PC-3 (cell line): ENCODE measurements around the gene ACTR1B. TPM values are rescaled to one million over a fixed set of nuclear protein-coding genes. Genes with fewer than 3 reads are reported as not detected.
"Not testable (repeated sequence)": the region's sequence is repeated elsewhere in the genome, so short reads cannot be mapped to it uniquely, and the experiment has no call there.

Experiments
- ATAC-seq: fragments of 200-7000 bp; cut with Tn5 transposase; 2 replicates; pipeline ENCODE4 v1.9.1; 2020; ENCODE audit warnings: mild to moderate bottlenecking, moderate library complexity
- BruUV-seq: library from RNA; stranded (reverse); fragments of 400-500 nt; replicated peaks from 2 replicates; lab custom pipeline; 2021; lab: Mats Ljungman, UMichigan
- CTCF ChIA-PET: fragments of 300-600 bp; sonication (Branson Sonifier 250); formaldehyde crosslinking; loops from one replicate; lab custom pipeline; 2022; ENCODE audit warnings: antibody characterized with exemption; lab: Charles Lee
- POLR2A ChIA-PET: fragments of 300-600 bp; sonication (Branson Sonifier 250); formaldehyde crosslinking; loops from one replicate; lab custom pipeline; 2022; ENCODE audit warnings: antibody characterized with exemption; ENCODE audit not compliant: unreplicated experiment; lab: Charles Lee
- DNase-seq: peaks from one replicate; pipeline ENCODE4 v3.0.0-alpha.2; 2015
- H2AFZ ChIP-seq: fragments of 300-600 bp; sonication (generic); 2 replicates; pipeline ENCODE4 v1.6.0; 2016; ENCODE audit warnings: antibody characterized with exemption, low read length
- H3F3A ChIP-seq: fragments of 300-600 bp; sonication (generic); one replicate; pipeline ENCODE4 v1.6.0; 2017; ENCODE audit warnings: antibody characterized with exemption, low read length, control low read depth, mild to moderate bottlenecking; ENCODE audit not compliant: unreplicated experiment
- H3K27ac ChIP-seq: fragments of 300-600 bp; sonication (generic); 2 replicates; pipeline ENCODE4 v1.5.1; 2016; ENCODE audit warnings: mild to moderate bottlenecking, low read length
- H3K27me3 ChIP-seq: fragments of 300-600 bp; sonication (generic); 2 replicates; pipeline ENCODE4 v1.6.1; 2016; ENCODE audit warnings: low read length, mixed read lengths
- H3K36me3 ChIP-seq: fragments of 300-600 bp; sonication (generic); 2 replicates; pipeline ENCODE4 v1.6.1; 2016; ENCODE audit warnings: low read depth, mixed run types, low read length, mixed read lengths
- H3K4me1 ChIP-seq: fragments of 300-600 bp; sonication (generic); 2 replicates; pipeline ENCODE4 v1.5.1; 2016; ENCODE audit warnings: low read length; ENCODE audit not compliant: insufficient read depth
- H3K4me2 ChIP-seq: fragments of 300-600 bp; sonication (generic); 2 replicates; pipeline ENCODE4 v1.6.0; 2016; ENCODE audit warnings: low read length
- H3K4me3 ChIP-seq: fragments of 300-600 bp; sonication (generic); 2 replicates; pipeline ENCODE4 v1.5.1; 2016; ENCODE audit warnings: mild to moderate bottlenecking, low read length, mixed read lengths
- H3K79me2 ChIP-seq: fragments of 300-600 bp; sonication (generic); 2 replicates; pipeline ENCODE4 v1.6.1; 2017; ENCODE audit warnings: low read length, mixed read lengths
- H3K9ac ChIP-seq: fragments of 300-600 bp; sonication (generic); 2 replicates; pipeline ENCODE4 v1.6.0; 2016; ENCODE audit warnings: mild to moderate bottlenecking, low read length
- H3K9me2 ChIP-seq: fragments of 300-600 bp; sonication (generic); replicated peaks from 2 replicates; pipeline ENCODE4 v1.6.1; 2016; ENCODE audit warnings: mixed run types, low read length, mixed read lengths
- H3K9me3 ChIP-seq: fragments of 300-600 bp; sonication (generic); 2 replicates; pipeline ENCODE4 v1.6.1; 2016; ENCODE audit warnings: low read length, mixed read lengths
- H4K20me1 ChIP-seq: fragments of 300-600 bp; sonication (generic); 2 replicates; pipeline ENCODE4 v1.6.1; 2016; ENCODE audit warnings: low read length, mixed read lengths
- EZH2 ChIP-seq: fragments of 300-600 bp; sonication (generic); IDR thresholded peaks from one replicate; pipeline ENCODE4 v1.6.1; 2017; ENCODE audit warnings: antibody characterized with exemption, mild to moderate bottlenecking, low read length; ENCODE audit not compliant: unreplicated experiment
- EZH2phosphoT487 ChIP-seq: fragments of 300-600 bp; sonication (generic); IDR thresholded peaks from 2 replicates; pipeline ENCODE4 v1.6.1; 2018; ENCODE audit warnings: mild to moderate bottlenecking, antibody characterized with exemption, low read length, borderline replicate concordance
- intact Hi-C: fragments of 100-400 bp; cut with micrococcal nuclease; formaldehyde crosslinking; loops from 2 replicates; pipeline ENCODE4 v1.9.0; 2023
- total RNA-seq: library from RNA; depleted of rRNA; stranded (reverse); fragments of >200 nt; gene quantifications from 2 replicates; pipeline ENCODE4 v1.2.3, GENCODE V29; 2014
- TF ChIP-seq, protein P1 (sequence below): fragments of 300-600 bp; sonication (generic); conservative IDR thresholded peaks from 2 replicates; pipeline ENCODE4 v1.5.1; 2017; ENCODE audit warnings: antibody characterized with exemption, low read depth, mild to moderate bottlenecking, low read length

The ACTR1B gene
- total RNA-seq, 1 experiment from 2014 or later: 27.0 TPM

DNA sequence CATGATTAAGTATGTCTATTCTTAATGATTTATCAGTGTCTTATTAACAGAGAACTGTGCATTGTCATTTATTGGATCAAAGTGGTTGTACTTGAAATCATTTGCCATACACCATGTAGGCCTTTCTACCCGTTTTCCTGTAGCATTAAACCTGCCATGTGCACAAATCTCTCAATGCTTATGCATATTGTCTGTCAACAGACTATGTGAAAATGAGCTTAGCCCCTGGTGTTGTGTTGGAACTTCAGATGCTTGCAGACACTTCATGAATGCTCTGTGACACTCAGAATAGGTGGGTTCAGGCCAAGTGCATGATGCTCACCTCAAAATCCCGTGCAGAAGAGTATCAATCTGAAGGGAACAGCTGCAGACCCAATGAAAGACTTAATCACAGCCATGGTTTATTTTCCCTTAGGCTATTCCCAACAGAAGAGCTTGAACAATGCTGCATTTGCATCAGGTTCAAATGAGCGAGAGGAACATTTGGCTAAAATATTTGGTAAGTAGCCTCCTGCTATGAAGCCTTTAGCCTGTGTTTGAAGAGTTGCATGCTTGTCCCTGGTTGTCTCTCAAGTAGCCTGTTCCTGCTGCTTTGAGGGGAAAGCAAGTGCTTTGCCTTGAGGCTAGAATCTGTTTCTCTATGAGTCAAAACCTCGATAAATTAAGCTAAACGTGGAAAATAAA is 11.7 kb upstream of the ACTR1B start:
- Histone ChIP-seq H3K4me1 (no peaks in the 10 kb centered on the region), H3F3A (no peaks in the 10 kb centered on the region), H3K79me2 (no peaks in the 10 kb centered on the region), H3K4me2 (no peak overlapping the region), H3K9me2 (no peaks in the 10 kb centered on the region), H3K4me3 (no peak overlapping the region), H3K36me3 (no peaks in the 10 kb centered on the region), H3K27ac (no peak overlapping the region), H2AFZ (no peak overlapping the region), H3K9ac (no peak overlapping the region), H3K9me3 (no peaks in the 10 kb centered on the region), H4K20me1 (no peaks in the 10 kb centered on the region), H3K27me3 (no peaks in the 10 kb centered on the region)
- ATAC-seq (no peak), DNase-seq (no peak)
- ChIA-PET POLR2A (interaction anchor here (0.6 kb wide), 1 partner anchor 480 kb away, joined by 3 read pairs; no protein-coding TSS in a partner anchor), CTCF (interaction anchor here (0.6 kb wide), 1 partner anchor 12 kb away, joined by 3 read pairs; the partner anchor contains the start of gene ACTR1B)
- TF ChIP-seq EZH2: no peak
- TF ChIP-seq, protein P1, sequence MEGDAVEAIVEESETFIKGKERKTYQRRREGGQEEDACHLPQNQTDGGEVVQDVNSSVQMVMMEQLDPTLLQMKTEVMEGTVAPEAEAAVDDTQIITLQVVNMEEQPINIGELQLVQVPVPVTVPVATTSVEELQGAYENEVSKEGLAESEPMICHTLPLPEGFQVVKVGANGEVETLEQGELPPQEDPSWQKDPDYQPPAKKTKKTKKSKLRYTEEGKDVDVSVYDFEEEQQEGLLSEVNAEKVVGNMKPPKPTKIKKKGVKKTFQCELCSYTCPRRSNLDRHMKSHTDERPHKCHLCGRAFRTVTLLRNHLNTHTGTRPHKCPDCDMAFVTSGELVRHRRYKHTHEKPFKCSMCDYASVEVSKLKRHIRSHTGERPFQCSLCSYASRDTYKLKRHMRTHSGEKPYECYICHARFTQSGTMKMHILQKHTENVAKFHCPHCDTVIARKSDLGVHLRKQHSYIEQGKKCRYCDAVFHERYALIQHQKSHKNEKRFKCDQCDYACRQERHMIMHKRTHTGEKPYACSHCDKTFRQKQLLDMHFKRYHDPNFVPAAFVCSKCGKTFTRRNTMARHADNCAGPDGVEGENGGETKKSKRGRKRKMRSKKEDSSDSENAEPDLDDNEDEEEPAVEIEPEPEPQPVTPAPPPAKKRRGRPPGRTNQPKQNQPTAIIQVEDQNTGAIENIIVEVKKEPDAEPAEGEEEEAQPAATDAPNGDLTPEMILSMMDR: no peak
- no peak for TF ChIP-seq EZH2phosphoT487
- no TSS peak for BruUV-seq
- intact Hi-C loops: no loop called here

DNA sequence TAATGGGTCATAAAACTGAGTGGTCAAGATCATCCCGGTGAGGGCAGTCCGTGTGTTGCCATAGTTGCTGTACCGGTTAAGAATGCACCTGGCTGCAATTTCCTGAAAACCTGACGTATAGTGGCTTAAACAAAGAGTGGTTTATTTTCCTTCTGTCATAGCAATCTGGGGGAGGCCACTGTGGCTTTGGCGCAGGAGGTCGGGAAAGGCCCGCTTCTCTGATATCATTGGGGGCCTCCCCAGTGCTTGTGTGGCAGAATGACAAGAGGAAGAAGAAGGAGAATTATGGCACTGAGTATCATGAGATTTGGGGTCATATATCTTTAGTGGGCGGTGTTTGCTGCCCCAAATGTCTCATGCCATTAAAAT is 10.1 kb upstream of the ACTR1B start:
- Histone ChIP-seq H3K4me2 (no peak overlapping the region), H3K4me3 (no peak overlapping the region), H3F3A (no peaks in the 10 kb centered on the region), H4K20me1 (no peaks in the 10 kb centered on the region), H3K4me1 (no peaks in the 10 kb centered on the region), H3K79me2 (no peaks in the 10 kb centered on the region), H3K9me3 (no peaks in the 10 kb centered on the region), H3K9me2 (no peaks in the 10 kb centered on the region), H3K27ac (no peak overlapping the region), H3K27me3 (no peaks in the 10 kb centered on the region), H3K9ac (no peak overlapping the region), H2AFZ (no peak overlapping the region), H3K36me3 (no peaks in the 10 kb centered on the region)
- DNase-seq (no peak), ATAC-seq (no peak)
- CTCF ChIA-PET: no interaction called here
- TF ChIP-seq EZH2 (no peak), EZH2phosphoT487 (no peak)
- TF ChIP-seq, protein P1: no peak
- POLR2A ChIA-PET: no interaction called here
- no TSS peak for BruUV-seq
- intact Hi-C loops: no loop called here

DNA sequence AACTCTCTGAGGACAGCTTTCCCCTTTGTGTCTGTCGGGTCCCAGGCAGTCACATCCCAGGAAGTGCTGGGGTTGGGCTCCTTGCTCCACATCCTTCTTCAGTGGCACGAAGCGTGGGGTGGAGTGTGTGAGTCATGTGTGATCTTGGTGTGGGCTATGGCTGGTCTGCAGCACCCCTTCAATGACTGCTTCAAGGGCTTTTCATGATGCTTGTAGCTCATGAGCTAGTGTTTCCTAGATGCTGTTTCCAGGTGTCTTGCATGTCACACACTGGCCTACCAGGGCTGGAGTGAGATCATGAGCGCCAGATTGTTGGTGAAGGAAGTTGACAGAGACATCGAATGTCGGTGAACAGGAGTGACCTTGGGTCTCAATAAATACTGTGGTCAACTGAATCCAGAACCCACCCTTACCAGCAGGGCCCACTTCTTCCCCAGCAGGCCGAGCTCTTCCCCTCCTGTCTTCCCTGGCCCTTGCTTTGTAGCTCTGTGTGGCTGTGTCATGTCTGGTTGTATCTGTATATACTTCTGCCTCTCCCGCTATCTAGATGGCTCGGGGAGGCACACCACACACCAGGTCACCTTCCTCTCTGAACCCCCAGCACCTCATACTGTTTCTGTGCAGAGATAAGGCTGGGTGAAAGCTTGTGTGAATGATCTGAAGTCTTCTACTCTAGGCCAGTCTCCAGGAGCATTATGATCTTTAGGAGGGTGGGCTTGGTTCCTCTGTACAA is 9.5 kb upstream of the ACTR1B start:
- Histone ChIP-seq H3K4me3 (no peak overlapping the region), H3K36me3 (no peaks in the 10 kb centered on the region), H3F3A (no peaks in the 10 kb centered on the region), H3K9me3 (no peaks in the 10 kb centered on the region), H3K27me3 (no peaks in the 10 kb centered on the region), H3K9ac (no peak overlapping the region), H2AFZ (no peak overlapping the region), H3K27ac (no peak overlapping the region), H3K79me2 (no peaks in the 10 kb centered on the region), H3K4me2 (no peak overlapping the region), H4K20me1 (no peaks in the 10 kb centered on the region), H3K9me2 (no peaks in the 10 kb centered on the region), H3K4me1 (no peaks in the 10 kb centered on the region)
- DNase-seq (no peak), ATAC-seq (no peak)
- ChIA-PET POLR2A (interaction anchor here (0.6 kb wide), 1 partner anchor 15 kb away, joined by 4 read pairs; no protein-coding TSS in a partner anchor), CTCF (no interaction called here)
- TF ChIP-seq EZH2 (no peak), EZH2phosphoT487 (no peak)
- TF ChIP-seq, protein P1: no peak
- intact Hi-C loops: no loop called here
- no TSS peak for BruUV-seq

GRCh38 chr2:97672606-97673140 is 8.8 kb upstream of the ACTR1B start:
- CTCF ChIA-PET, H3K9me3 ChIP-seq, H3K36me3 ChIP-seq, H3K4me1 ChIP-seq, H3K4me3 ChIP-seq, H3K27ac ChIP-seq, H3F3A ChIP-seq, H3K4me2 ChIP-seq, H3K9me2 ChIP-seq, H2AFZ ChIP-seq, BruUV-seq, H3K79me2 ChIP-seq, DNase-seq, H4K20me1 ChIP-seq, intact Hi-C loops, ATAC-seq, H3K27me3 ChIP-seq, H3K9ac ChIP-seq: not testable (repeated sequence)
- POLR2A ChIA-PET: interaction anchor here (0.6 kb wide), 1 partner anchor 16 kb away, joined by 4 read pairs; no protein-coding TSS in a partner anchor
